Suprapubic skin (tissue), 4 donors: Measurements from ENCODE around the gene DFFA. TPM values are rescaled to one million over a fixed set of nuclear protein-coding genes. Genes with fewer than 3 reads are reported as not detected.

ENCODE experiments used
- DNase-seq, 2 donors: peaks; one replicate each; pipeline ENCODE4 v3.0.0-alpha.2; 2019; ENCODE audit warnings: low spot score in 2 of 2
- H3K27ac ChIP-seq: fragments of 200-600 bp; sonication (generic); one replicate; pipeline ENCODE4 v1.5.1; 2019
- H3K27me3 ChIP-seq: fragments of 200-600 bp; sonication (generic); one replicate; pipeline ENCODE4 v1.5.1; 2019
- H3K36me3 ChIP-seq: fragments of 200-600 bp; sonication (generic); one replicate; pipeline ENCODE4 v1.5.1; 2019
- H3K4me1 ChIP-seq: fragments of 200-600 bp; sonication (generic); one replicate; pipeline ENCODE4 v1.5.1; 2019
- H3K4me3 ChIP-seq: fragments of 200-600 bp; sonication (generic); one replicate; pipeline ENCODE4 v1.5.1; 2019; ENCODE audit warnings: mild to moderate bottlenecking
- H3K9me3 ChIP-seq: fragments of 200-600 bp; sonication (generic); one replicate; pipeline ENCODE4 v1.5.1; 2019
- CTCF ChIP-seq, 2 donors: fragments of 200-600 bp in 1 of 2; fragments of 450-650 bp in 1 of 2; sonication (generic) in 1 of 2; IDR thresholded peaks; one replicate each; pipeline ENCODE4 v1.5.1; 2016 to 2019; ENCODE audit warnings: antibody characterized with exemption in 2 of 2, mild to moderate bottlenecking in 1 of 2, moderate library complexity in 1 of 2
- EP300 ChIP-seq: sonication (generic); formaldehyde crosslinking; IDR thresholded peaks from one replicate; pipeline ENCODE4 v1.6.1; 2017; ENCODE audit warnings: antibody characterized with exemption
- POLR2A ChIP-seq, 2 donors: fragments of 450-650 bp; IDR thresholded peaks; one replicate each; pipeline ENCODE4 v1.6.1; 2017; ENCODE audit warnings: antibody characterized with exemption in 2 of 2, mild to moderate bottlenecking in 2 of 2, moderate library complexity in 2 of 2
- POLR2AphosphoS5 ChIP-seq, 3 donors: sonication (generic); formaldehyde crosslinking; IDR thresholded peaks; one replicate each; pipeline ENCODE4 v1.6.1; 2017; ENCODE audit warnings: antibody characterized with exemption in 3 of 3
- WGBS: methylation state at CpG from one replicate; pipeline ENCODE4 v1.1.5; 2018; 5-methylcytosine and 5-hydroxymethylcytosine counted together
- total RNA-seq, 4 donors: library from RNA; depleted of rRNA; stranded (reverse); fragments of >200 nt; gene quantifications; one replicate each; pipeline ENCODE4 v1.1.0, GENCODE V29; 2016

DFFA gene
- total RNA-seq, 4 donors from 2014 or later, result 16.4 to 21.3 (median 20.2) TPM

- 49% methylated on average over 8 of the region's 8 CpGs for WGBS
- peak overlapping the region; percentile 57 for H3K27ac ChIP-seq
- H3K4me1 ChIP-seq, result peaks cover 53% of the 10 kb centered on the region
- DNase-seq, result no peak
- no peaks in the 10 kb centered on the region for H3K27me3 ChIP-seq
- no peak overlapping the region for H3K4me3 ChIP-seq
- TF ChIP-seq POLR2A (IDR thresholded peaks at IDR 0.05) (no peak), EP300 (no peak), POLR2AphosphoS5 (IDR thresholded peaks at IDR 0.05) (no peak), CTCF (IDR thresholded peaks at IDR 0.05) (no peak)
- H3K36me3 ChIP-seq, result no peaks in the 10 kb centered on the region
- no peaks in the 10 kb centered on the region for H3K9me3 ChIP-seq
Measured at GRCh38 chr1:10516925-10517676, 44.8 kb upstream of the DFFA start.

- Histone ChIP-seq H3K4me3 (no peak overlapping the region), H3K4me1 (peaks cover 60% of the 10 kb centered on the region), H3K36me3 (no peaks in the 10 kb centered on the region), H3K27me3 (no peaks in the 10 kb centered on the region), H3K27ac (peak overlapping the region; percentile 57), H3K9me3 (no peaks in the 10 kb centered on the region)
- WGBS, result 62% methylated on average over 6 of the region's 6 CpGs
- DNase-seq, result no peak
- TF ChIP-seq POLR2A (IDR thresholded peaks at IDR 0.05) (no peak), POLR2AphosphoS5 (IDR thresholded peaks at IDR 0.05) (no peak), EP300 (no peak), CTCF (IDR thresholded peaks at IDR 0.05) (no peak)
Measured at GRCh38 chr1:10515976-10516750, 43.8 kb upstream of the DFFA start.

GRCh38 chr1:10515301-10515975, 43.1 kb upstream of the DFFA start:
- Histone ChIP-seq H3K4me1 (peaks cover 67% of the 10 kb centered on the region), H3K9me3 (no peaks in the 10 kb centered on the region), H3K36me3 (no peaks in the 10 kb centered on the region), H3K27ac (peak overlapping the region; percentile 57), H3K27me3 (no peaks in the 10 kb centered on the region), H3K4me3 (no peak overlapping the region)
- WGBS, result 71% methylated on average over 10 of the region's 10 CpGs
- DNase-seq, result no peak
- TF ChIP-seq EP300 (no peak), POLR2A (IDR thresholded peaks at IDR 0.05) (no peak), CTCF (IDR thresholded peaks at IDR 0.05) (no peak), POLR2AphosphoS5 (IDR thresholded peaks at IDR 0.05) (no peak)

GRCh38 chr1:10514490-10515235, 42.3 kb upstream of the DFFA start:
- Histone ChIP-seq H3K36me3 (no peaks in the 10 kb centered on the region), H3K4me3 (no peak overlapping the region), H3K4me1 (peaks cover 75% of the 10 kb centered on the region), H3K27me3 (no peaks in the 10 kb centered on the region), H3K27ac (no peak overlapping the region), H3K9me3 (no peaks in the 10 kb centered on the region)
- TF ChIP-seq POLR2A (IDR thresholded peaks at IDR 0.05) (no peak), EP300 (no peak), POLR2AphosphoS5 (IDR thresholded peaks at IDR 0.05) (no peak), CTCF (IDR thresholded peaks at IDR 0.05) (peak; percentile 21 to 47)
- no peak for DNase-seq
- 65% methylated on average over 8 of the region's 8 CpGs for WGBS
